Measurements from ENCODE around the gene PGAM2. TPM values are rescaled to one million over a fixed set of nuclear protein-coding genes. Genes with fewer than 3 reads are reported as not detected.

Gene PGAM2
- total RNA-seq, 1 experiment from 2014 or later = 2.4 TPM

DNA sequence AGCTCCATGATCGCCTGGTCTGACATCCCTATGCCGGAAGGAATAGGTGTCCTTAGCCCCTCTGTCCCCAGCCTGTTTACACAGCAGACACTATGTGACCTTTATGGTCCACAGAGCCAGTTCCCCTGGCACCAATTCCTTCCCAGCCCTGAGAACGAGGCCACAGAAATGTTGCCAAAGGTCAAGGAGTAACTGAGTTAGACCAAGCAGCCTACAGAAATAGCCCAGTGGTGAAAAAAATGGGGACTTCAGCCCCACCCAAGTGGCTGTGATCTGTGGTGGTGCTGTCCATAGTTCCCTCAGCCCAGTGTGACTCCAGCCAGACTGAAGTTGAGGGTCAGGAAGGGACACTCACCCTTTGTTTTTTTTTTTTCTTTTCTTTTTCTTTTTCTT is 2.5 kb downstream of the PGAM2 start:
- Mint-ChIP-seq H3K4me3 (no peak overlapping the region), H3K27ac (no peak overlapping the region), H3K9me3 (no peaks in the 10 kb centered on the region), H3K27me3 (ENCODE audit: low read depth) (peaks cover 14% of the 10 kb centered on the region), H3K4me1 (peaks cover 32% of the 10 kb centered on the region), H3K36me3 (peaks cover 23% of the 10 kb centered on the region)
- CTCF ChIA-PET = interaction anchor here (1.3 to 2.4 kb wide), 4 partner anchors 10 to 151 kb away, joined by 4 to 15 read pairs (median 7); partner anchors contain the start of gene DBNL
- TF ChIP-seq STAT6 (CRISPR knock-in tag; conservative IDR thresholded peaks at IDR 0.05; ENCODE audit: low read depth) = no peak
- TF ChIP-seq ZBTB43 (CRISPR knock-in tag; IDR thresholded peaks at IDR 0.05) = no peak
- no peak for TF ChIP-seq ATF2 (CRISPR knock-in tag; IDR thresholded peaks at IDR 0.05; ENCODE audit: borderline replicate concordance, low read depth)
- TF ChIP-seq NFYB (CRISPR knock-in tag; conservative IDR thresholded peaks at IDR 0.05; ENCODE audit: low read depth) = no peak
- TF ChIP-seq MAX (CRISPR knock-in tag; IDR thresholded peaks at IDR 0.05) = no peak
- TF ChIP-seq ZNF425 (CRISPR knock-in tag; conservative IDR thresholded peaks at IDR 0.05) = no peak
- TF ChIP-seq, protein P1, sequence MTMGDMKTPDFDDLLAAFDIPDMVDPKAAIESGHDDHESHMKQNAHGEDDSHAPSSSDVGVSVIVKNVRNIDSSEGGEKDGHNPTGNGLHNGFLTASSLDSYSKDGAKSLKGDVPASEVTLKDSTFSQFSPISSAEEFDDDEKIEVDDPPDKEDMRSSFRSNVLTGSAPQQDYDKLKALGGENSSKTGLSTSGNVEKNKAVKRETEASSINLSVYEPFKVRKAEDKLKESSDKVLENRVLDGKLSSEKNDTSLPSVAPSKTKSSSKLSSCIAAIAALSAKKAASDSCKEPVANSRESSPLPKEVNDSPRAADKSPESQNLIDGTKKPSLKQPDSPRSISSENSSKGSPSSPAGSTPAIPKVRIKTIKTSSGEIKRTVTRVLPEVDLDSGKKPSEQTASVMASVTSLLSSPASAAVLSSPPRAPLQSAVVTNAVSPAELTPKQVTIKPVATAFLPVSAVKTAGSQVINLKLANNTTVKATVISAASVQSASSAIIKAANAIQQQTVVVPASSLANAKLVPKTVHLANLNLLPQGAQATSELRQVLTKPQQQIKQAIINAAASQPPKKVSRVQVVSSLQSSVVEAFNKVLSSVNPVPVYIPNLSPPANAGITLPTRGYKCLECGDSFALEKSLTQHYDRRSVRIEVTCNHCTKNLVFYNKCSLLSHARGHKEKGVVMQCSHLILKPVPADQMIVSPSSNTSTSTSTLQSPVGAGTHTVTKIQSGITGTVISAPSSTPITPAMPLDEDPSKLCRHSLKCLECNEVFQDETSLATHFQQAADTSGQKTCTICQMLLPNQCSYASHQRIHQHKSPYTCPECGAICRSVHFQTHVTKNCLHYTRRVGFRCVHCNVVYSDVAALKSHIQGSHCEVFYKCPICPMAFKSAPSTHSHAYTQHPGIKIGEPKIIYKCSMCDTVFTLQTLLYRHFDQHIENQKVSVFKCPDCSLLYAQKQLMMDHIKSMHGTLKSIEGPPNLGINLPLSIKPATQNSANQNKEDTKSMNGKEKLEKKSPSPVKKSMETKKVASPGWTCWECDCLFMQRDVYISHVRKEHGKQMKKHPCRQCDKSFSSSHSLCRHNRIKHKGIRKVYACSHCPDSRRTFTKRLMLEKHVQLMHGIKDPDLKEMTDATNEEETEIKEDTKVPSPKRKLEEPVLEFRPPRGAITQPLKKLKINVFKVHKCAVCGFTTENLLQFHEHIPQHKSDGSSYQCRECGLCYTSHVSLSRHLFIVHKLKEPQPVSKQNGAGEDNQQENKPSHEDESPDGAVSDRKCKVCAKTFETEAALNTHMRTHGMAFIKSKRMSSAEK (CRISPR knock-in tag; IDR thresholded peaks at IDR 0.05; ENCODE audit: borderline replicate concordance) = no peak
- TF ChIP-seq, protein P2, sequence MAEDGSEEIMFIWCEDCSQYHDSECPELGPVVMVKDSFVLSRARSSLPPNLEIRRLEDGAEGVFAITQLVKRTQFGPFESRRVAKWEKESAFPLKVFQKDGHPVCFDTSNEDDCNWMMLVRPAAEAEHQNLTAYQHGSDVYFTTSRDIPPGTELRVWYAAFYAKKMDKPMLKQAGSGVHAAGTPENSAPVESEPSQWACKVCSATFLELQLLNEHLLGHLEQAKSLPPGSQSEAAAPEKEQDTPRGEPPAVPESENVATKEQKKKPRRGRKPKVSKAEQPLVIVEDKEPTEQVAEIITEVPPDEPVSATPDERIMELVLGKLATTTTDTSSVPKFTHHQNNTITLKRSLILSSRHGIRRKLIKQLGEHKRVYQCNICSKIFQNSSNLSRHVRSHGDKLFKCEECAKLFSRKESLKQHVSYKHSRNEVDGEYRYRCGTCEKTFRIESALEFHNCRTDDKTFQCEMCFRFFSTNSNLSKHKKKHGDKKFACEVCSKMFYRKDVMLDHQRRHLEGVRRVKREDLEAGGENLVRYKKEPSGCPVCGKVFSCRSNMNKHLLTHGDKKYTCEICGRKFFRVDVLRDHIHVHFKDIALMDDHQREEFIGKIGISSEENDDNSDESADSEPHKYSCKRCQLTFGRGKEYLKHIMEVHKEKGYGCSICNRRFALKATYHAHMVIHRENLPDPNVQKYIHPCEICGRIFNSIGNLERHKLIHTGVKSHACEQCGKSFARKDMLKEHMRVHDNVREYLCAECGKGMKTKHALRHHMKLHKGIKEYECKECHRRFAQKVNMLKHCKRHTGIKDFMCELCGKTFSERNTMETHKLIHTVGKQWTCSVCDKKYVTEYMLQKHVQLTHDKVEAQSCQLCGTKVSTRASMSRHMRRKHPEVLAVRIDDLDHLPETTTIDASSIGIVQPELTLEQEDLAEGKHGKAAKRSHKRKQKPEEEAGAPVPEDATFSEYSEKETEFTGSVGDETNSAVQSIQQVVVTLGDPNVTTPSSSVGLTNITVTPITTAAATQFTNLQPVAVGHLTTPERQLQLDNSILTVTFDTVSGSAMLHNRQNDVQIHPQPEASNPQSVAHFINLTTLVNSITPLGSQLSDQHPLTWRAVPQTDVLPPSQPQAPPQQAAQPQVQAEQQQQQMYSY (CRISPR knock-in tag; IDR thresholded peaks at IDR 0.05) = no peak
- no peak for TF ChIP-seq GTF2I (CRISPR knock-in tag; conservative IDR thresholded peaks at IDR 0.05)
- TF ChIP-seq, protein P3, sequence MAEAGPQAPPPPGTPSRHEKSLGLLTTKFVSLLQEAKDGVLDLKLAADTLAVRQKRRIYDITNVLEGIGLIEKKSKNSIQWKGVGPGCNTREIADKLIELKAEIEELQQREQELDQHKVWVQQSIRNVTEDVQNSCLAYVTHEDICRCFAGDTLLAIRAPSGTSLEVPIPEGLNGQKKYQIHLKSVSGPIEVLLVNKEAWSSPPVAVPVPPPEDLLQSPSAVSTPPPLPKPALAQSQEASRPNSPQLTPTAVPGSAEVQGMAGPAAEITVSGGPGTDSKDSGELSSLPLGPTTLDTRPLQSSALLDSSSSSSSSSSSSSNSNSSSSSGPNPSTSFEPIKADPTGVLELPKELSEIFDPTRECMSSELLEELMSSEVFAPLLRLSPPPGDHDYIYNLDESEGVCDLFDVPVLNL (CRISPR knock-in tag; IDR thresholded peaks at IDR 0.05; ENCODE audit: borderline replicate concordance, low read depth) = no peak
- no peak for TF ChIP-seq KAT7 (CRISPR knock-in tag; IDR thresholded peaks at IDR 0.05; ENCODE audit: borderline replicate concordance)
- TF ChIP-seq ZNF671 (CRISPR knock-in tag; IDR thresholded peaks at IDR 0.05) = no peak
- TF ChIP-seq, protein P4, sequence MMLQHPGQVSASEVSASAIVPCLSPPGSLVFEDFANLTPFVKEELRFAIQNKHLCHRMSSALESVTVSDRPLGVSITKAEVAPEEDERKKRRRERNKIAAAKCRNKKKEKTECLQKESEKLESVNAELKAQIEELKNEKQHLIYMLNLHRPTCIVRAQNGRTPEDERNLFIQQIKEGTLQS (CRISPR knock-in tag; conservative IDR thresholded peaks at IDR 0.05) = no peak
- TF ChIP-seq, protein P5, sequence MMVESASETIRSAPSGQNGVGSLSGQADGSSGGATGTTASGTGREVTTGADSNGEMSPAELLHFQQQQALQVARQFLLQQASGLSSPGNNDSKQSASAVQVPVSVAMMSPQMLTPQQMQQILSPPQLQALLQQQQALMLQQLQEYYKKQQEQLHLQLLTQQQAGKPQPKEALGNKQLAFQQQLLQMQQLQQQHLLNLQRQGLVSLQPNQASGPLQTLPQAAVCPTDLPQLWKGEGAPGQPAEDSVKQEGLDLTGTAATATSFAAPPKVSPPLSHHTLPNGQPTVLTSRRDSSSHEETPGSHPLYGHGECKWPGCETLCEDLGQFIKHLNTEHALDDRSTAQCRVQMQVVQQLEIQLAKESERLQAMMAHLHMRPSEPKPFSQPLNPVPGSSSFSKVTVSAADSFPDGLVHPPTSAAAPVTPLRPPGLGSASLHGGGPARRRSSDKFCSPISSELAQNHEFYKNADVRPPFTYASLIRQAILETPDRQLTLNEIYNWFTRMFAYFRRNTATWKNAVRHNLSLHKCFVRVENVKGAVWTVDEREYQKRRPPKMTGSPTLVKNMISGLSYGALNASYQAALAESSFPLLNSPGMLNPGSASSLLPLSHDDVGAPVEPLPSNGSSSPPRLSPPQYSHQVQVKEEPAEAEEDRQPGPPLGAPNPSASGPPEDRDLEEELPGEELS (CRISPR knock-in tag; IDR thresholded peaks at IDR 0.05) = no peak
- TF ChIP-seq NR3C1 (CRISPR knock-in tag; conservative IDR thresholded peaks at IDR 0.05; ENCODE audit: low read depth) = no peak
- DNase-seq (ENCODE audit: low spot score) (no peak), ATAC-seq (no peak)
- POLR2A ChIA-PET = interaction anchor here (1.7 kb wide), 1 partner anchor 61 kb away, joined by 4 read pairs; no protein-coding TSS in a partner anchor

All from WTC11 (cell line).